CD14-positive monocyte (primary cell): ENCODE data around the gene ARFGEF3. TPM values are rescaled to one million over a fixed set of nuclear protein-coding genes. Genes with fewer than 3 reads are reported as not detected.

Experiments
- DNase-seq, 3 donors: peaks; one replicate each; pipeline ENCODE4 v3.0.0-alpha.2; 2011 to 2022
- H2AFZ ChIP-seq: 2 replicates; pipeline ENCODE4 v1.6.0; 2012; ENCODE audit warnings: mild to moderate bottlenecking, low read depth, low read length, inconsistent platforms; ENCODE audit not compliant: insufficient read depth, poor library complexity, severe bottlenecking
- H3K27ac ChIP-seq, 2 donors: 1 replicate in 1 of 2; 2 replicates in 1 of 2; pipeline ENCODE4 v1.5.1; 2012 to 2013; ENCODE audit warnings: low read length in 2 of 2, control low read depth in 1 of 2, inconsistent platforms in 1 of 2, low read depth in 1 of 2, mild to moderate bottlenecking in 1 of 2
- H3K27me3 ChIP-seq, 2 donors: one replicate each; pipeline versions ENCODE4 v1.6.0 to v1.6.1; 2011 to 2013; ENCODE audit warnings: low read length in 2 of 2; ENCODE audit not compliant: control insufficient read depth in 2 of 2, insufficient read depth in 2 of 2
- H3K36me3 ChIP-seq, 2 donors: replicated peaks in 1 of 2; 1 replicate in 1 of 2; 2 replicates in 1 of 2; pipeline versions ENCODE4 v1.5.1 to v1.6.1; 2012 to 2013; ENCODE audit warnings: low read length in 2 of 2, control low read depth in 1 of 2, inconsistent platforms in 1 of 2, mild to moderate bottlenecking in 1 of 2; ENCODE audit not compliant: insufficient read depth in 2 of 2, control insufficient read depth in 1 of 2
- H3K4me1 ChIP-seq, 2 donors: 1 replicate in 1 of 2; 2 replicates in 1 of 2; pipeline versions ENCODE4 v1.5.1 to v1.6.1; 2012 to 2013; ENCODE audit warnings: low read length in 2 of 2, control low read depth in 1 of 2, inconsistent platforms in 1 of 2, mild to moderate bottlenecking in 1 of 2, moderate library complexity in 1 of 2; ENCODE audit not compliant: insufficient read depth in 2 of 2, control insufficient read depth in 1 of 2
- H3K4me2 ChIP-seq: replicated peaks from 2 replicates; pipeline ENCODE3; 2012; ENCODE audit warnings: low read length, moderate library complexity, mild to moderate bottlenecking; ENCODE audit not compliant: poor library complexity, severe bottlenecking; ENCODE audit errors: extremely low read depth
- H3K4me3 ChIP-seq, 3 experiments: fragments of 200-600 bp in 1 of 3; sonication (generic) in 1 of 3; replicated peaks in 1 of 3; 1 replicate in 2 of 3; 2 replicates in 1 of 3; pipeline ENCODE4 v1.5.1; 2011 to 2013; ENCODE audit warnings: low read length in 3 of 3, mild to moderate bottlenecking in 3 of 3, control low read depth in 2 of 3, low read depth in 2 of 3, inconsistent platforms in 1 of 3, moderate library complexity in 1 of 3
- H3K79me2 ChIP-seq: 2 replicates; pipeline ENCODE4 v1.6.0; 2012; ENCODE audit warnings: mild to moderate bottlenecking, control low read depth, inconsistent platforms, low read length, moderate library complexity; ENCODE audit not compliant: insufficient read depth
- H3K9ac ChIP-seq: 2 replicates; pipeline ENCODE4 v1.6.0; 2017; ENCODE audit warnings: low read length, mild to moderate bottlenecking; ENCODE audit not compliant: insufficient read depth, poor library complexity, severe bottlenecking
- H3K9me3 ChIP-seq, 2 donors: replicated peaks in 1 of 2; 1 replicate in 1 of 2; 2 replicates in 1 of 2; pipeline versions ENCODE4 v1.5.1 to v1.6.1; 2012 to 2013; ENCODE audit warnings: low read length in 2 of 2, control low read depth in 1 of 2; ENCODE audit not compliant: control insufficient read depth in 1 of 2, insufficient read depth in 1 of 2
- H4K20me1 ChIP-seq: 2 replicates; pipeline ENCODE4 v1.6.0; 2012; ENCODE audit warnings: mild to moderate bottlenecking, low read length, control low read depth, moderate library complexity; ENCODE audit not compliant: insufficient read depth
- H3K27ac Mint-ChIP-seq, 7 donors: one replicate each; pipeline ENCODE4 v1.8.0; 2020; ENCODE audit warnings: mild to moderate bottlenecking in 7 of 7, mixed read lengths in 7 of 7, moderate library complexity in 6 of 7, inconsistent platforms in 2 of 7
- H3K27me3 Mint-ChIP-seq, 3 donors: one replicate each; pipeline ENCODE4 v1.8.0; 2021 to 2022; ENCODE audit warnings: low read depth in 3 of 3, mild to moderate bottlenecking in 3 of 3, mixed read lengths in 3 of 3, moderate library complexity in 3 of 3, inconsistent platforms in 1 of 3
- H3K36me3 Mint-ChIP-seq, 2 donors: one replicate each; pipeline ENCODE4 v1.8.0; 2020; ENCODE audit warnings: mixed read lengths in 2 of 2, inconsistent platforms in 1 of 2, mild to moderate bottlenecking in 1 of 2
- H3K4me1 Mint-ChIP-seq: one replicate; pipeline ENCODE4 v1.8.0; 2020; ENCODE audit warnings: mild to moderate bottlenecking, mixed read lengths
- H3K4me3 Mint-ChIP-seq, 2 donors: one replicate each; pipeline ENCODE4 v1.8.0; 2020; ENCODE audit warnings: mild to moderate bottlenecking in 2 of 2, mixed read lengths in 2 of 2, moderate library complexity in 1 of 2
- H3K9me3 Mint-ChIP-seq, 7 donors: one replicate each; pipeline ENCODE4 v1.8.0; 2020 to 2022; ENCODE audit warnings: mixed read lengths in 7 of 7, mild to moderate bottlenecking in 6 of 7, moderate library complexity in 6 of 7, inconsistent platforms in 2 of 7
- CTCF ChIP-seq: fragments of 200-600 bp; IDR thresholded peaks from one replicate; pipeline ENCODE4 v1.8.0; 2022; ENCODE audit warnings: antibody characterized with exemption, mild to moderate bottlenecking
- WGBS: methylation state at CpG from one replicate; pipeline ENCODE4 v1.1.5; 2013; ENCODE audit warnings: missing lambda C conversion rate; ENCODE audit not compliant: insufficient coverage; 5-methylcytosine and 5-hydroxymethylcytosine counted together
- intact Hi-C, 2 donors: fragments of 100-400 bp; cut with micrococcal nuclease; formaldehyde crosslinking; loops; one replicate each; pipeline versions ENCODE4 v1.15.0 to v1.15.1; 2023
- polyA plus RNA-seq, 3 donors: library from polyadenylated mRNA; depleted of rRNA in 1 of 3; unstranded in 2 of 3; stranded (reverse) in 1 of 3; fragments of 300-500 nt in 2 of 3; fragments of >200 nt in 1 of 3; fragmentation: Illumina TruSeq in 2 of 3; gene quantifications; 1 replicate in 2 of 3; 2 replicates in 1 of 3; pipeline ENCODE4 v1.2.3, GENCODE V29; 2012 to 2021

The ARFGEF3 gene
- polyA plus RNA-seq, 3 donors: not detected

DNA sequence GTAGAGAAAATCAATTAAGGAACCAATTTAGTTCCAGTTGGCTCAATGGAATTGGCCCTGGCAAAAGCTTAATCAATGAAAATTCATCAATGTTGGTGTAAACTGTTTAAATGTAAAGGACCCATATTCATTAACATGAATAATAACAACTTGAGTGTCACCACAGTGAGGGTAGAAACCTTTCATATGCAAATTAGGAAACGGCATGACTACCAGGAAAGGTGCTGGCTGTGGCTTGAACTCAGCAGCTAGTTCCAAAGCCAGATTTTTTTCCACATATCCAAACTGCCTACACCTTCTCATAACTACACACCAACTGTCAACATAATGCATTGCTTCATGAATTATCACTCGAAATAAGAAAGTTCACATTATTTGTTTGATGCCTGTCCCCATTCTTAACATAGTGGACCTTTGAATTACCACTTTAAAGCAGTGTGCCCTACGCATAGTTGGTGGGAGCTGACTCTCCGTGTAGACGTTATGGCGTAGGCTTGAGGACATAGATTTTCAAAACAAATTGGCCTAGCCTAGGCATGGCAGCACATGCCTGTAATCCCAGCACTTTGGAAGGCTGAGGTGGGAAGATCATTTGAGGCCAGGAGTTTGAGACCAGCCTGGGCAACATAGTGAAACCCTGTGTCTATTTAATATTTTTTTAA is 36.8 kb downstream of the ARFGEF3 start:
- Histone ChIP-seq H3K9me3 (no peaks in the 10 kb centered on the region), H3K36me3 (no peaks in the 10 kb centered on the region), H3K4me1 (no peaks in the 10 kb centered on the region), H3K4me2 (no peak overlapping the region), H3K79me2 (no peaks in the 10 kb centered on the region), H4K20me1 (no peaks in the 10 kb centered on the region), H3K9ac (no peak overlapping the region), H3K27me3 (no peaks in the 10 kb centered on the region), H3K27ac (no peak overlapping the region), H3K4me3 (no peak overlapping the region), H2AFZ (no peak overlapping the region)
- Mint-ChIP-seq H3K9me3 (peaks cover 0 to 13% (median 3%) of the 10 kb centered on the region in 7 donors), H3K4me3 (no peak overlapping the region), H3K4me1 (no peaks in the 10 kb centered on the region), H3K27me3 (peaks cover 3% of the 10 kb centered on the region in 3 donors), H3K36me3 (no peaks in the 10 kb centered on the region), H3K27ac (no peak overlapping the region)
- intact Hi-C loops: no loop called here
- 83% methylated on average over 5 of the region's 6 CpGs for WGBS
- DNase-seq: no peak
- no peak for TF ChIP-seq CTCF

- no peak overlapping the region for H3K4me3 Mint-ChIP-seq
- no peaks in the 10 kb centered on the region for H3K36me3 Mint-ChIP-seq
- H3K4me3 ChIP-seq: no peak overlapping the region
- H3K27ac Mint-ChIP-seq: no peak overlapping the region
- H3K27me3 Mint-ChIP-seq: peaks cover 2 to 6% (median 2%) of the 10 kb centered on the region in 3 donors
- no peak overlapping the region for H3K9ac ChIP-seq
- no peak overlapping the region for H3K27ac ChIP-seq
- no peaks in the 10 kb centered on the region for H3K27me3 ChIP-seq
- H3K4me1 Mint-ChIP-seq: no peaks in the 10 kb centered on the region
- no peak for DNase-seq
- no peaks in the 10 kb centered on the region for H3K36me3 ChIP-seq
- no peaks in the 10 kb centered on the region for H4K20me1 ChIP-seq
- 96% methylated on average over 3 of the region's 4 CpGs for WGBS
- no peak overlapping the region for H3K4me2 ChIP-seq
- intact Hi-C loops: no loop called here
- H3K9me3 Mint-ChIP-seq: peaks cover 0 to 15% (median 3%) of the 10 kb centered on the region in 7 donors
- no peaks in the 10 kb centered on the region for H3K9me3 ChIP-seq
- H2AFZ ChIP-seq: no peak overlapping the region
- H3K79me2 ChIP-seq: no peaks in the 10 kb centered on the region
- TF ChIP-seq CTCF: no peak
- no peaks in the 10 kb centered on the region for H3K4me1 ChIP-seq
Measured at GRCh38 chr6:138201836-138202235, 40.1 kb downstream of the ARFGEF3 start.
